ENCODE measurements around the gene BICC1. TPM values are rescaled to one million over a fixed set of nuclear protein-coding genes. Genes with fewer than 3 reads are reported as not detected.
A peak's percentile ranks its signal among the peaks of the same experiment; 100 is the strongest.

The BICC1 gene
- total and polyA plus RNA-seq, 2 donors (not counting 1 experiment from before 2014, with no cell fraction given) = 22.6 to 64.7 TPM

DNA sequence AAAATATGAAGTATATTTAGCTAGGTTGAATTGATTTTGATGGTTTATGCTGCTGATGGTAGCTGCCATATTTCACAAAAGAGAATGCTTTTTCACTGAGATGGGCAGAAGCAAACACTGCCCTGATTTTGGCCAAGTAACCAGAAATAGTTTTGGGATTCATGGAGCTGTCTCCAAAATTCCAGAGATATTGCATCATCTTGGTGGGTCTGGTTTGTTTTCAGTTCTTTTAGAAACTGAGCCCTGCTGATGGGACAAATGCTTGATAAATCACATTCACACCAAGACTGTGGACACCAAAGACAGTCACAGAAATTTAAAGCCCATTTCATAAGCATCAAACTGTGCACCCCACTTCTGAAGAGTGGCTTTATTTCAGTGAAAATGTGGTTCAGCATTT, 140.5 kb downstream of the BICC1 start:
- Histone ChIP-seq H3K4me2 (ENCODE audit: extremely low read depth, insufficient read depth, low read length) (no peak overlapping the region), H3K36me3 (ENCODE audit: control insufficient read depth, insufficient read depth, low read length) (no peaks in the 10 kb centered on the region), H3K79me2 (ENCODE audit: control insufficient read depth, insufficient read depth, low read length) (no peaks in the 10 kb centered on the region), H2AFZ (ENCODE audit: low read length) (no peak overlapping the region), H3K9me3 (ENCODE audit: control insufficient read depth, insufficient read depth, low read depth, low read length) (no peaks in the 10 kb centered on the region), H3K9ac (ENCODE audit: insufficient read depth, low read length) (no peak overlapping the region), H3K27ac (ENCODE audit: insufficient read depth, low read length) (no peak overlapping the region), H3K4me1 (ENCODE audit: control insufficient read depth, extremely low read depth, insufficient read depth, low read length) (peaks cover 9% of the 10 kb centered on the region), H3K27me3 (ENCODE audit: control insufficient read depth, insufficient read depth, low read length) (no peaks in the 10 kb centered on the region), H3K4me3 (replicated peaks in 1 of 4; ENCODE audit: control extremely low read depth in 1 of 4, insufficient read depth in 1 of 4, low read depth in 3 of 4, low read length in 4 of 4) (no peak overlapping the region), H4K20me1 (ENCODE audit: control insufficient read depth, extremely low read depth, insufficient read depth, low read length) (no peaks in the 10 kb centered on the region)
- peak; percentile 49 to 80 for DNase-seq (ENCODE audit: low read depth in 2 of 2)
- TF ChIP-seq EZH2 (IDR thresholded peaks at IDR 0.05; ENCODE audit: low read length, missing control alignments) = no peak
- TF ChIP-seq, protein P1, sequence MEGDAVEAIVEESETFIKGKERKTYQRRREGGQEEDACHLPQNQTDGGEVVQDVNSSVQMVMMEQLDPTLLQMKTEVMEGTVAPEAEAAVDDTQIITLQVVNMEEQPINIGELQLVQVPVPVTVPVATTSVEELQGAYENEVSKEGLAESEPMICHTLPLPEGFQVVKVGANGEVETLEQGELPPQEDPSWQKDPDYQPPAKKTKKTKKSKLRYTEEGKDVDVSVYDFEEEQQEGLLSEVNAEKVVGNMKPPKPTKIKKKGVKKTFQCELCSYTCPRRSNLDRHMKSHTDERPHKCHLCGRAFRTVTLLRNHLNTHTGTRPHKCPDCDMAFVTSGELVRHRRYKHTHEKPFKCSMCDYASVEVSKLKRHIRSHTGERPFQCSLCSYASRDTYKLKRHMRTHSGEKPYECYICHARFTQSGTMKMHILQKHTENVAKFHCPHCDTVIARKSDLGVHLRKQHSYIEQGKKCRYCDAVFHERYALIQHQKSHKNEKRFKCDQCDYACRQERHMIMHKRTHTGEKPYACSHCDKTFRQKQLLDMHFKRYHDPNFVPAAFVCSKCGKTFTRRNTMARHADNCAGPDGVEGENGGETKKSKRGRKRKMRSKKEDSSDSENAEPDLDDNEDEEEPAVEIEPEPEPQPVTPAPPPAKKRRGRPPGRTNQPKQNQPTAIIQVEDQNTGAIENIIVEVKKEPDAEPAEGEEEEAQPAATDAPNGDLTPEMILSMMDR (conservative IDR thresholded peaks at IDR 0.05 in 1 of 2, IDR thresholded peaks at IDR 0.05 in 1 of 2; ENCODE audit: low read depth in 1 of 2, low read length in 2 of 2) = no peak

DNA sequence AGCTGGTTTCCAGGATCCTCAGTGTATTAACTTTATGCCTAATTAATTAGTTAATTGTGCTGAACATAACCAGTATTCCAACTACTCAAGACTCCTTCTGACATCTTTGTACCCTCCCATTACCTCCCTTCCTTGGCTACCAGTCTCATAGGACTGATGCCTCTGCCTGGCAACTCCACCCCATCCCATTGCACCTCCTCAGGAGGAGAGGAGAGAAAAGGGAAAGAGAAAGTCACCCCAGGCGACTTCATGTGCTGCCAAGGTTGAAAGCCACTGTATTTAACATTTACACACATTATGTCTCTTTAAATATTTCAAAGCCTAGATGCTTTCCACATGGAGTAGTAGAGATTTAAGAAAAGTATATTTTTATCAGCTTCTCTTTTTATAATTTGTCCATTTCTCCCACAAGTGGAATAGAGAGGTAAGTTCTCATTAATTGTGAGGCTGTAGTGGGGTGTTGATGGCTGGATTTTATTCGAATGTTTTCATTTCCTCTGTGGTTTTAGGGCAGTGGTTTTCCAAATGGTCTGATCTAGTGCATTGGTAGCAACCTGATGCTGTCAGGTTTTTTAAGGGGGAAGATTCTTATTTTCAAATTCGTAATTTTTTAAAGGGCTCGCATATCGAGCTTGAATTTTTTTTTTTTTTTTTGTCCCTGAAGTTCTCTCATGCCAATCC, 148.0 kb downstream of the BICC1 start:
- Histone ChIP-seq H3K4me3 (replicated peaks in 1 of 4; ENCODE audit: control extremely low read depth in 1 of 4, insufficient read depth in 1 of 4, low read depth in 3 of 4, low read length in 4 of 4) (no peak overlapping the region), H3K9ac (ENCODE audit: insufficient read depth, low read length) (no peak overlapping the region), H2AFZ (ENCODE audit: low read length) (no peak overlapping the region), H4K20me1 (ENCODE audit: control insufficient read depth, extremely low read depth, insufficient read depth, low read length) (no peaks in the 10 kb centered on the region), H3K9me3 (ENCODE audit: control insufficient read depth, insufficient read depth, low read depth, low read length) (no peaks in the 10 kb centered on the region), H3K4me1 (ENCODE audit: control insufficient read depth, extremely low read depth, insufficient read depth, low read length) (peaks cover 15% of the 10 kb centered on the region), H3K27me3 (ENCODE audit: control insufficient read depth, insufficient read depth, low read length) (no peaks in the 10 kb centered on the region), H3K4me2 (ENCODE audit: extremely low read depth, insufficient read depth, low read length) (peak overlapping the region; percentile 39), H3K27ac (ENCODE audit: insufficient read depth, low read length) (peak overlapping the region; percentile 59), H3K79me2 (ENCODE audit: control insufficient read depth, insufficient read depth, low read length) (peaks cover 7% of the 10 kb centered on the region), H3K36me3 (ENCODE audit: control insufficient read depth, insufficient read depth, low read length) (no peaks in the 10 kb centered on the region)
- peak in 1 of 2 donors; percentile 77 for DNase-seq (ENCODE audit: low read depth in 2 of 2)
- TF ChIP-seq EZH2 (IDR thresholded peaks at IDR 0.05; ENCODE audit: low read length, missing control alignments) = no peak
- TF ChIP-seq, protein P1 (conservative IDR thresholded peaks at IDR 0.05 in 1 of 2, IDR thresholded peaks at IDR 0.05 in 1 of 2; ENCODE audit: low read depth in 1 of 2, low read length in 2 of 2) = no peak

DNA sequence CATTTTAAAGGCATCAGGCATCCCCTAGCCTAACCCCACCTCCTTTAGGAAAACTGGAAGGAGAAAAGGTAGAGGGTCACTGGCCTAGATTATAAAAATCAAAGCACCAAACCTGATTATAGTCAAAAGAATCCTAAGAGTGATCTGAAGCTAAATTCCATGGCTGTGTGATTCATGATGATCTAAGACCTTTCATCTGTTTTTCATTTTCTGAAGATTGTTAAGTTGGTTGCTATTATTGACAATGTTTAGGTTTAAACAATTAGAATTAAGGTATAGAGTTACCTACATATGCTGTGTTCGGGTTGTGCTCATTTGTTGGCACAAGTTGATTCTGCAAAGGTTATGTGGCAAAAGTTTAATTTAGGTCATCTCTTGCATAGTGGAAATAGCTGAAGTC, 148.7 kb downstream of the BICC1 start:
- H3K9ac ChIP-seq (ENCODE audit: insufficient read depth, low read length) = no peak overlapping the region
- DNase-seq (ENCODE audit: low read depth in 2 of 2) = peak in 1 of 2 donors; percentile 83
- H3K4me2 ChIP-seq (ENCODE audit: extremely low read depth, insufficient read depth, low read length) = peak overlapping the region; percentile 39
- H4K20me1 ChIP-seq (ENCODE audit: control insufficient read depth, extremely low read depth, insufficient read depth, low read length) = no peaks in the 10 kb centered on the region
- peaks cover 15% of the 10 kb centered on the region for H3K4me1 ChIP-seq (ENCODE audit: control insufficient read depth, extremely low read depth, insufficient read depth, low read length)
- no peak overlapping the region for H2AFZ ChIP-seq (ENCODE audit: low read length)
- H3K4me3 ChIP-seq (replicated peaks in 1 of 4; ENCODE audit: control extremely low read depth in 1 of 4, insufficient read depth in 1 of 4, low read depth in 3 of 4, low read length in 4 of 4) = no peak overlapping the region
- TF ChIP-seq EZH2 (IDR thresholded peaks at IDR 0.05; ENCODE audit: low read length, missing control alignments) = no peak
- TF ChIP-seq, protein P1 (conservative IDR thresholded peaks at IDR 0.05 in 1 of 2, IDR thresholded peaks at IDR 0.05 in 1 of 2; ENCODE audit: low read depth in 1 of 2, low read length in 2 of 2) = no peak
- H3K36me3 ChIP-seq (ENCODE audit: control insufficient read depth, insufficient read depth, low read length) = no peaks in the 10 kb centered on the region
- peaks cover 7% of the 10 kb centered on the region for H3K79me2 ChIP-seq (ENCODE audit: control insufficient read depth, insufficient read depth, low read length)
- no peaks in the 10 kb centered on the region for H3K27me3 ChIP-seq (ENCODE audit: control insufficient read depth, insufficient read depth, low read length)
- no peaks in the 10 kb centered on the region for H3K9me3 ChIP-seq (ENCODE audit: control insufficient read depth, insufficient read depth, low read depth, low read length)
- peak overlapping the region; percentile 59 for H3K27ac ChIP-seq (ENCODE audit: insufficient read depth, low read length)
